Measurements from ENCODE around the gene EFNA5.

DNA sequence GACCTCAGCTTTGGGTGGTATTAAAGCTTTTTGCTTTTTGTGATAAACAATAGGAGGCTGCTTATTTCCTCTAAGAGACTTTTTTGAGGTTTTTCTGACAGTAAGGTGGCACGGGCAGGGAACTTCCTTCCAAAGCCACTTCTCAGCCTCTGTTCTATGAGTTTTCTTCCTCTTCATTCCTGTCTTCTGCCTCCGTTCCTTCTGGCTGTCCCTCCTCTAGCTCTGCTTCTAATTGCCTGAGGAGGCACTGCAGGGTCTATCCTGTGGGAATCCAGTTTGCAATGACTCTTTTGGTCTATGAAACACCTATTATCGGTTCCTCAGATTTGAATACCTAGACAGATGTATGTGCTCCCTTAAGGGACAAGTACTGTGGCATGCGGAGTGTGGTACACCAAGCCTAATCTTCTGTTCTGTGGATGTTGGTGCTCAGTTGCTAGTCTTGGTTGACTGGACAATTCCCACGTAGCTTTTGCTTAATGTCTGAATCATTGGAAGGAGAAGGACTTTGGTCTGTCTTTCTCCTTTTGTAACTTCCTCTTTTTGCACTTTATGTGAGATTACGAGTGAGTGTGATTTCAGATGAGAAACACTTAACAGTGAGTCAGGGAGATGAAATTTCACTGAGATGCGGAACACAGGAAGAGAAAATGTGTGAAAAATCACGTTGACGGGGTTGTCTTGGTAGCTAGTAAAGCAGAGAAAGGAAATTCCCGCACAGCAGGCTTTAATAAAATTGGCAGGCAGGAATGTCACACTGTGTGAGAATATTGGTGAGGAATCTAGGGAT lies 305.2 kb downstream of the EFNA5 start:
- no peak for TF ChIP-seq EZH2 (IDR thresholded peaks at IDR 0.05; ENCODE audit: borderline replicate concordance, low read depth, low read length, severe bottlenecking)
- TF ChIP-seq, protein P1, sequence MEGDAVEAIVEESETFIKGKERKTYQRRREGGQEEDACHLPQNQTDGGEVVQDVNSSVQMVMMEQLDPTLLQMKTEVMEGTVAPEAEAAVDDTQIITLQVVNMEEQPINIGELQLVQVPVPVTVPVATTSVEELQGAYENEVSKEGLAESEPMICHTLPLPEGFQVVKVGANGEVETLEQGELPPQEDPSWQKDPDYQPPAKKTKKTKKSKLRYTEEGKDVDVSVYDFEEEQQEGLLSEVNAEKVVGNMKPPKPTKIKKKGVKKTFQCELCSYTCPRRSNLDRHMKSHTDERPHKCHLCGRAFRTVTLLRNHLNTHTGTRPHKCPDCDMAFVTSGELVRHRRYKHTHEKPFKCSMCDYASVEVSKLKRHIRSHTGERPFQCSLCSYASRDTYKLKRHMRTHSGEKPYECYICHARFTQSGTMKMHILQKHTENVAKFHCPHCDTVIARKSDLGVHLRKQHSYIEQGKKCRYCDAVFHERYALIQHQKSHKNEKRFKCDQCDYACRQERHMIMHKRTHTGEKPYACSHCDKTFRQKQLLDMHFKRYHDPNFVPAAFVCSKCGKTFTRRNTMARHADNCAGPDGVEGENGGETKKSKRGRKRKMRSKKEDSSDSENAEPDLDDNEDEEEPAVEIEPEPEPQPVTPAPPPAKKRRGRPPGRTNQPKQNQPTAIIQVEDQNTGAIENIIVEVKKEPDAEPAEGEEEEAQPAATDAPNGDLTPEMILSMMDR (IDR thresholded peaks at IDR 0.05; ENCODE audit: borderline replicate concordance, extremely low read depth, low read length, poor library complexity, severe bottlenecking) = no peak

Measured in DND-41 (cell line).